H9 (cell line): ENCODE results near the gene ELOVL6. TPM values are rescaled to one million over a fixed set of nuclear protein-coding genes. Genes with fewer than 3 reads are reported as not detected.

Experiments
- DNase-seq: peaks from one replicate; pipeline ENCODE4 v3.0.0-alpha.2; 2017
- H2AFZ ChIP-seq: one replicate; pipeline ENCODE4 v1.6.1; 2013; ENCODE audit warnings: mild to moderate bottlenecking, low read length, control low read depth, moderate library complexity
- H2AK5ac ChIP-seq: 2 replicates; pipeline ENCODE4 v1.6.1; 2013; ENCODE audit warnings: low read length, control low read depth, mixed read lengths; ENCODE audit not compliant: insufficient read length
- H2BK120ac ChIP-seq: one replicate; pipeline ENCODE4 v1.6.1; 2013; ENCODE audit warnings: low read depth, mild to moderate bottlenecking, low read length, control low read depth, inconsistent platforms; ENCODE audit not compliant: poor library complexity, severe bottlenecking
- H2BK12ac ChIP-seq: 2 replicates; pipeline ENCODE4 v1.6.1; 2013; ENCODE audit warnings: low read length, control low read depth, mixed read lengths, low read depth; ENCODE audit not compliant: insufficient read length
- H2BK15ac ChIP-seq: 2 replicates; pipeline ENCODE4 v1.6.1; 2013; ENCODE audit warnings: low read depth, low read length, control low read depth
- H2BK20ac ChIP-seq: one replicate; pipeline ENCODE4 v1.6.1; 2013; ENCODE audit warnings: low read depth, mild to moderate bottlenecking, low read length, control low read depth, inconsistent platforms; ENCODE audit not compliant: poor library complexity, severe bottlenecking
- H2BK5ac ChIP-seq: 2 replicates; pipeline ENCODE4 v1.6.1; 2013; ENCODE audit warnings: low read length, control low read depth, mixed read lengths; ENCODE audit not compliant: insufficient read length
- H3K14ac ChIP-seq: 2 replicates; pipeline ENCODE4 v1.6.1; 2013; ENCODE audit warnings: low read length, control low read depth; ENCODE audit not compliant: insufficient read depth
- H3K18ac ChIP-seq: 2 replicates; pipeline ENCODE4 v1.6.1; 2013; ENCODE audit warnings: low read depth, mild to moderate bottlenecking, mixed read lengths, low read length, control low read depth; ENCODE audit not compliant: insufficient read length
- H3K23ac ChIP-seq: 2 replicates; pipeline ENCODE4 v1.6.1; 2013; ENCODE audit warnings: low read length, control low read depth, mixed read lengths, low read depth; ENCODE audit not compliant: insufficient read length
- H3K23me2 ChIP-seq: 2 replicates; pipeline ENCODE4 v1.6.1; 2013; ENCODE audit warnings: low read depth, mild to moderate bottlenecking, mixed read lengths, low read length, control low read depth; ENCODE audit not compliant: insufficient read length, poor library complexity, severe bottlenecking
- H3K27ac ChIP-seq: 2 replicates; pipeline ENCODE4 v1.5.1; 2013; ENCODE audit warnings: low read length, control low read depth, mixed read lengths, low read depth; ENCODE audit not compliant: insufficient read length
- H3K27me3 ChIP-seq: 2 replicates; pipeline ENCODE4 v1.6.1; 2013; ENCODE audit warnings: low read length, control low read depth, inconsistent platforms; ENCODE audit not compliant: insufficient read depth
- H3K4ac ChIP-seq: 2 replicates; pipeline ENCODE4 v1.6.1; 2013; ENCODE audit warnings: low read depth, mild to moderate bottlenecking, control low read depth, inconsistent platforms, low read length, moderate library complexity
- H3K4me1 ChIP-seq: 2 replicates; pipeline ENCODE4 v1.6.1; 2013; ENCODE audit warnings: low read length, control low read depth, inconsistent platforms; ENCODE audit not compliant: insufficient read depth
- H3K4me2 ChIP-seq: 2 replicates; pipeline ENCODE4 v1.6.1; 2013; ENCODE audit warnings: low read length, control low read depth, mixed read lengths; ENCODE audit not compliant: insufficient read length, insufficient read depth
- H3K56ac ChIP-seq: 2 replicates; pipeline ENCODE4 v1.6.1; 2013; ENCODE audit warnings: low read depth, mild to moderate bottlenecking, mixed read lengths, low read length, control low read depth; ENCODE audit not compliant: insufficient read length
- H3K79me1 ChIP-seq: 2 replicates; pipeline ENCODE4 v1.6.1; 2013; ENCODE audit warnings: low read depth, mild to moderate bottlenecking, moderate library complexity, low read length, control low read depth, inconsistent platforms; ENCODE audit not compliant: insufficient read depth, poor library complexity, severe bottlenecking
- H3K79me2 ChIP-seq: 2 replicates; pipeline ENCODE4 v1.6.1; 2013; ENCODE audit warnings: low read length, control low read depth, inconsistent platforms; ENCODE audit not compliant: insufficient read depth
- H3K9ac ChIP-seq: 2 replicates; pipeline ENCODE4 v1.6.1; 2013; ENCODE audit warnings: low read length, control low read depth, mixed read lengths; ENCODE audit not compliant: insufficient read length; ENCODE audit errors: extremely low read depth
- H3K9me3 ChIP-seq: one replicate; pipeline ENCODE4 v1.6.1; 2013; ENCODE audit warnings: low read depth, low read length, inconsistent platforms; ENCODE audit not compliant: control insufficient read depth
- H3T11ph ChIP-seq: one replicate; pipeline ENCODE4 v1.6.1; 2013; ENCODE audit warnings: mild to moderate bottlenecking, low read length, control low read depth, inconsistent platforms
- H4K20me1 ChIP-seq: one replicate; pipeline ENCODE4 v1.6.1; 2013; ENCODE audit not compliant: control insufficient read depth, insufficient read length, insufficient read depth
- H4K5ac ChIP-seq: 2 replicates; pipeline ENCODE4 v1.6.1; 2013; ENCODE audit warnings: low read depth, mild to moderate bottlenecking, mixed read lengths, low read length, control low read depth; ENCODE audit not compliant: insufficient read length
- H4K8ac ChIP-seq: replicated peaks from 2 replicates; pipeline ENCODE4 v1.6.1; 2013; ENCODE audit warnings: low read length, control low read depth, mixed read lengths, low read depth; ENCODE audit not compliant: insufficient read length
- H4K91ac ChIP-seq: 2 replicates; pipeline ENCODE4 v1.6.1; 2013; ENCODE audit warnings: low read depth, mild to moderate bottlenecking, moderate library complexity, mixed read lengths, low read length, control low read depth; ENCODE audit not compliant: insufficient read length
- H3K27ac Mint-ChIP-seq, 3 experiments: 2 replicates in 2 of 3; 3 replicates in 1 of 3; pipeline ENCODE4 v1.8.0; 2020 to 2021; ENCODE audit warnings: mixed read lengths in 3 of 3, mild to moderate bottlenecking in 1 of 3, moderate library complexity in 1 of 3
- H3K27me3 Mint-ChIP-seq: 2 replicates; pipeline ENCODE4 v1.8.0; 2021; ENCODE audit warnings: low read depth, mild to moderate bottlenecking, moderate library complexity, mixed read lengths
- H3K36me3 Mint-ChIP-seq, 3 experiments: 2 replicates in 2 of 3; 3 replicates in 1 of 3; pipeline ENCODE4 v1.8.0; 2020 to 2021; ENCODE audit warnings: low read depth in 3 of 3, mixed read lengths in 3 of 3; ENCODE audit not compliant: insufficient read depth in 1 of 3
- H3K4me1 Mint-ChIP-seq, 2 experiments: 2 replicates each; pipeline ENCODE4 v1.8.0; 2020; ENCODE audit warnings: mixed read lengths in 2 of 2
- H3K4me3 Mint-ChIP-seq, 2 experiments: 2 replicates in 1 of 2; 3 replicates in 1 of 2; pipeline ENCODE4 v1.8.0; 2020 to 2021; ENCODE audit warnings: mild to moderate bottlenecking in 2 of 2, mixed read lengths in 2 of 2, moderate library complexity in 1 of 2
- H3K9me3 Mint-ChIP-seq, 2 experiments: 2 replicates in 1 of 2; 3 replicates in 1 of 2; pipeline ENCODE4 v1.8.0; 2020; ENCODE audit warnings: mild to moderate bottlenecking in 2 of 2, mixed read lengths in 2 of 2, moderate library complexity in 1 of 2
- CTCF ChIP-seq: fragments of 200-600 bp; sonication (generic); conservative IDR thresholded peaks from 3 replicates; pipeline ENCODE4 v1.8.0; 2021; ENCODE audit warnings: antibody characterized with exemption, mild to moderate bottlenecking
- WGBS: extraction: QIAGEN DNeasy Blood & Tissue Kit; methylation state at CpG from one replicate; pipeline ENCODE4 v1.1.7; 2013; ENCODE audit warnings: missing lambda C conversion rate, low lambda C conversion rate, mixed read lengths; ENCODE audit not compliant: insufficient read length; ENCODE audit errors: extremely low coverage; 5-methylcytosine and 5-hydroxymethylcytosine counted together
- total RNA-seq: library from RNA; stranded (reverse); gene quantifications from 2 replicates; pipeline ENCODE4 v1.2.1, GENCODE V29; 2021

ELOVL6 gene
- total RNA-seq, 1 experiment from 2014 or later, result 64.6 TPM

- H4K20me1 ChIP-seq, result no peaks in the 10 kb centered on the region
- H3K4me1 Mint-ChIP-seq, result peaks cover 7 to 12% of the 10 kb centered on the region in 2 experiments
- H3K9me3 Mint-ChIP-seq, result no peaks in the 10 kb centered on the region
- no peak overlapping the region for H3K23ac ChIP-seq
- H3K4me3 Mint-ChIP-seq, result no peak overlapping the region
- no peak for DNase-seq
- H3K27ac Mint-ChIP-seq, result peak overlapping the region in 2 of 3 experiments; percentile 8 to 28; a peak in 2 of 7 replicates
- no peak overlapping the region for H3K4ac ChIP-seq
- no peak overlapping the region for H3T11ph ChIP-seq
- H3K9ac ChIP-seq, result no peak overlapping the region
- H2AK5ac ChIP-seq, result no peak overlapping the region
- no CpG with 5 or more reads among the region's 4 CpGs for WGBS
- no peaks in the 10 kb centered on the region for H3K79me1 ChIP-seq
- no peaks in the 10 kb centered on the region for H3K4me1 ChIP-seq
- H4K91ac ChIP-seq, result no peak overlapping the region
- H3K4me2 ChIP-seq, result no peak overlapping the region
- no peak overlapping the region for H2BK120ac ChIP-seq
- H3K56ac ChIP-seq, result no peak overlapping the region
- H3K27ac ChIP-seq, result no peak overlapping the region
- H3K9me3 ChIP-seq, result no peaks in the 10 kb centered on the region
- no peak for TF ChIP-seq CTCF
- H4K8ac ChIP-seq, result no peak overlapping the region
- H4K5ac ChIP-seq, result no peak overlapping the region
- H2BK15ac ChIP-seq, result no peak overlapping the region
- H3K27me3 ChIP-seq, result no peaks in the 10 kb centered on the region
- H3K36me3 Mint-ChIP-seq, result peaks cover 0 to 24% (median 2%) of the 10 kb centered on the region in 3 experiments; a peak in 3 of 7 replicates
- no peak overlapping the region for H2AFZ ChIP-seq
- H3K18ac ChIP-seq, result no peak overlapping the region
- no peaks in the 10 kb centered on the region; the same call in 1 of the 2 replicates for H3K79me2 ChIP-seq
- no peaks in the 10 kb centered on the region for H3K27me3 Mint-ChIP-seq
- H3K23me2 ChIP-seq, result no peaks in the 10 kb centered on the region
- no peak overlapping the region for H3K14ac ChIP-seq
- no peak overlapping the region for H2BK12ac ChIP-seq
- H2BK20ac ChIP-seq, result no peak overlapping the region
- H2BK5ac ChIP-seq, result no peak overlapping the region
These were observed 34.9 kb downstream of the ELOVL6 start for GRCh38 chr4:110163327-110164069.
